ENCODE data around the gene SEC14L3. TPM values are rescaled to one million over a fixed set of nuclear protein-coding genes. Genes with fewer than 3 reads are reported as not detected.

Gene SEC14L3
- total RNA-seq, 1 experiment from 2014 or later = not detected

DNA sequence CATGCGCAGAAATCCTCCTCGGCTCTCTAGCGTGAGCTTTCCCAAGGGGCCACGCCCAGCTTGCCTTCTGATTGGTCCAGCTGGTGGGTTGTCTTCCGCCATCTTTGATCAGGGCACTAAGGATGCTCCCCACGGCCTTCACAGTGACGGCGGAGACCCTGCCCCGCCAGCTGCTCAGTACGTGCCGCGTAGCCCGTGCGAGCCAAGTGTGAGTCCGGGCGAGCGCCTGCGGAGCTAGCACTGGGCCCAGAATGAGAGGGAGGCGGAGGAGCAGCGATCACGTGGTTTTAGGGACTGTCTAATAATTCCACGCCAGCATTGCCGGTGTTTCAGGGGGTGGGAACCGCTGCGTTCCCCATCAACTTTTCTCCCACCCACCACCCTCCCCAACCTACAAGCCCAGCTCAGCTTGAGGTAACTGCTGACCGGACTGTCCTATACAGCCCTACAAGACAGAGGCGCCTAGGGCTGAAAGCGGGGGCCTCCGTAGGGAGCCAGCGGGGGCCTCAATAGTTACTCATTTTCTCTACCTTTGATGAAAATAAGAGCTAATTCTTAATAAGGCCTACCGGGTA, 47.8 kb downstream of the SEC14L3 start:
- ATAC-seq (peak; percentile 78), DNase-seq (ENCODE audit: low spot score) (peak; percentile 98)
- ChIA-PET POLR2A (interaction anchor here (0.6 to 3.2 kb wide), 11 partner anchors 11 to 337 kb away, joined by 3 to 35 read pairs (median 6); partner anchors contain the start of genes CCDC157, RNF215, SEC14L2 and SF3A1), CTCF (interaction anchor here (0.5 to 6.3 kb wide), 27 partner anchors 11 to 804 kb away, joined by 3 to 149 read pairs (median 4); partner anchors contain the start of genes CASTOR1, CCDC157, RNF215 and SEC14L2)
- Mint-ChIP-seq H3K9me3 (no peaks in the 10 kb centered on the region), H3K27me3 (ENCODE audit: low read depth) (no peaks in the 10 kb centered on the region; the same call in 1 of the 2 replicates), H3K4me1 (peaks cover 32% of the 10 kb centered on the region), H3K27ac (peak overlapping the region; percentile 99), H3K4me3 (peak overlapping the region; percentile 83), H3K36me3 (peaks cover 34% of the 10 kb centered on the region)
- TF ChIP-seq, protein P1, sequence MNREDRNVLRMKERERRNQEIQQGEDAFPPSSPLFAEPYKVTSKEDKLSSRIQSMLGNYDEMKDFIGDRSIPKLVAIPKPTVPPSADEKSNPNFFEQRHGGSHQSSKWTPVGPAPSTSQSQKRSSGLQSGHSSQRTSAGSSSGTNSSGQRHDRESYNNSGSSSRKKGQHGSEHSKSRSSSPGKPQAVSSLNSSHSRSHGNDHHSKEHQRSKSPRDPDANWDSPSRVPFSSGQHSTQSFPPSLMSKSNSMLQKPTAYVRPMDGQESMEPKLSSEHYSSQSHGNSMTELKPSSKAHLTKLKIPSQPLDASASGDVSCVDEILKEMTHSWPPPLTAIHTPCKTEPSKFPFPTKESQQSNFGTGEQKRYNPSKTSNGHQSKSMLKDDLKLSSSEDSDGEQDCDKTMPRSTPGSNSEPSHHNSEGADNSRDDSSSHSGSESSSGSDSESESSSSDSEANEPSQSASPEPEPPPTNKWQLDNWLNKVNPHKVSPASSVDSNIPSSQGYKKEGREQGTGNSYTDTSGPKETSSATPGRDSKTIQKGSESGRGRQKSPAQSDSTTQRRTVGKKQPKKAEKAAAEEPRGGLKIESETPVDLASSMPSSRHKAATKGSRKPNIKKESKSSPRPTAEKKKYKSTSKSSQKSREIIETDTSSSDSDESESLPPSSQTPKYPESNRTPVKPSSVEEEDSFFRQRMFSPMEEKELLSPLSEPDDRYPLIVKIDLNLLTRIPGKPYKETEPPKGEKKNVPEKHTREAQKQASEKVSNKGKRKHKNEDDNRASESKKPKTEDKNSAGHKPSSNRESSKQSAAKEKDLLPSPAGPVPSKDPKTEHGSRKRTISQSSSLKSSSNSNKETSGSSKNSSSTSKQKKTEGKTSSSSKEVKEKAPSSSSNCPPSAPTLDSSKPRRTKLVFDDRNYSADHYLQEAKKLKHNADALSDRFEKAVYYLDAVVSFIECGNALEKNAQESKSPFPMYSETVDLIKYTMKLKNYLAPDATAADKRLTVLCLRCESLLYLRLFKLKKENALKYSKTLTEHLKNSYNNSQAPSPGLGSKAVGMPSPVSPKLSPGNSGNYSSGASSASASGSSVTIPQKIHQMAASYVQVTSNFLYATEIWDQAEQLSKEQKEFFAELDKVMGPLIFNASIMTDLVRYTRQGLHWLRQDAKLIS (CRISPR knock-in tag; IDR thresholded peaks at IDR 0.05; ENCODE audit: borderline replicate concordance) = no peak
- TF ChIP-seq NR3C1 (CRISPR knock-in tag; conservative IDR thresholded peaks at IDR 0.05; ENCODE audit: low read depth) = no peak
- no peak for TF ChIP-seq ZNF138 (CRISPR knock-in tag; conservative IDR thresholded peaks at IDR 0.05)
- TF ChIP-seq KAT7 (CRISPR knock-in tag; IDR thresholded peaks at IDR 0.05; ENCODE audit: borderline replicate concordance) = no peak
- TF ChIP-seq, protein P2, sequence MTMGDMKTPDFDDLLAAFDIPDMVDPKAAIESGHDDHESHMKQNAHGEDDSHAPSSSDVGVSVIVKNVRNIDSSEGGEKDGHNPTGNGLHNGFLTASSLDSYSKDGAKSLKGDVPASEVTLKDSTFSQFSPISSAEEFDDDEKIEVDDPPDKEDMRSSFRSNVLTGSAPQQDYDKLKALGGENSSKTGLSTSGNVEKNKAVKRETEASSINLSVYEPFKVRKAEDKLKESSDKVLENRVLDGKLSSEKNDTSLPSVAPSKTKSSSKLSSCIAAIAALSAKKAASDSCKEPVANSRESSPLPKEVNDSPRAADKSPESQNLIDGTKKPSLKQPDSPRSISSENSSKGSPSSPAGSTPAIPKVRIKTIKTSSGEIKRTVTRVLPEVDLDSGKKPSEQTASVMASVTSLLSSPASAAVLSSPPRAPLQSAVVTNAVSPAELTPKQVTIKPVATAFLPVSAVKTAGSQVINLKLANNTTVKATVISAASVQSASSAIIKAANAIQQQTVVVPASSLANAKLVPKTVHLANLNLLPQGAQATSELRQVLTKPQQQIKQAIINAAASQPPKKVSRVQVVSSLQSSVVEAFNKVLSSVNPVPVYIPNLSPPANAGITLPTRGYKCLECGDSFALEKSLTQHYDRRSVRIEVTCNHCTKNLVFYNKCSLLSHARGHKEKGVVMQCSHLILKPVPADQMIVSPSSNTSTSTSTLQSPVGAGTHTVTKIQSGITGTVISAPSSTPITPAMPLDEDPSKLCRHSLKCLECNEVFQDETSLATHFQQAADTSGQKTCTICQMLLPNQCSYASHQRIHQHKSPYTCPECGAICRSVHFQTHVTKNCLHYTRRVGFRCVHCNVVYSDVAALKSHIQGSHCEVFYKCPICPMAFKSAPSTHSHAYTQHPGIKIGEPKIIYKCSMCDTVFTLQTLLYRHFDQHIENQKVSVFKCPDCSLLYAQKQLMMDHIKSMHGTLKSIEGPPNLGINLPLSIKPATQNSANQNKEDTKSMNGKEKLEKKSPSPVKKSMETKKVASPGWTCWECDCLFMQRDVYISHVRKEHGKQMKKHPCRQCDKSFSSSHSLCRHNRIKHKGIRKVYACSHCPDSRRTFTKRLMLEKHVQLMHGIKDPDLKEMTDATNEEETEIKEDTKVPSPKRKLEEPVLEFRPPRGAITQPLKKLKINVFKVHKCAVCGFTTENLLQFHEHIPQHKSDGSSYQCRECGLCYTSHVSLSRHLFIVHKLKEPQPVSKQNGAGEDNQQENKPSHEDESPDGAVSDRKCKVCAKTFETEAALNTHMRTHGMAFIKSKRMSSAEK (CRISPR knock-in tag; IDR thresholded peaks at IDR 0.05; ENCODE audit: borderline replicate concordance) = no peak
- TF ChIP-seq, protein P3, sequence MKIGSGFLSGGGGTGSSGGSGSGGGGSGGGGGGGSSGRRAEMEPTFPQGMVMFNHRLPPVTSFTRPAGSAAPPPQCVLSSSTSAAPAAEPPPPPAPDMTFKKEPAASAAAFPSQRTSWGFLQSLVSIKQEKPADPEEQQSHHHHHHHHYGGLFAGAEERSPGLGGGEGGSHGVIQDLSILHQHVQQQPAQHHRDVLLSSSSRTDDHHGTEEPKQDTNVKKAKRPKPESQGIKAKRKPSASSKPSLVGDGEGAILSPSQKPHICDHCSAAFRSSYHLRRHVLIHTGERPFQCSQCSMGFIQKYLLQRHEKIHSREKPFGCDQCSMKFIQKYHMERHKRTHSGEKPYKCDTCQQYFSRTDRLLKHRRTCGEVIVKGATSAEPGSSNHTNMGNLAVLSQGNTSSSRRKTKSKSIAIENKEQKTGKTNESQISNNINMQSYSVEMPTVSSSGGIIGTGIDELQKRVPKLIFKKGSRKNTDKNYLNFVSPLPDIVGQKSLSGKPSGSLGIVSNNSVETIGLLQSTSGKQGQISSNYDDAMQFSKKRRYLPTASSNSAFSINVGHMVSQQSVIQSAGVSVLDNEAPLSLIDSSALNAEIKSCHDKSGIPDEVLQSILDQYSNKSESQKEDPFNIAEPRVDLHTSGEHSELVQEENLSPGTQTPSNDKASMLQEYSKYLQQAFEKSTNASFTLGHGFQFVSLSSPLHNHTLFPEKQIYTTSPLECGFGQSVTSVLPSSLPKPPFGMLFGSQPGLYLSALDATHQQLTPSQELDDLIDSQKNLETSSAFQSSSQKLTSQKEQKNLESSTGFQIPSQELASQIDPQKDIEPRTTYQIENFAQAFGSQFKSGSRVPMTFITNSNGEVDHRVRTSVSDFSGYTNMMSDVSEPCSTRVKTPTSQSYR (CRISPR knock-in tag; IDR thresholded peaks at IDR 0.05) = no peak
- TF ChIP-seq JUN (CRISPR knock-in tag; IDR thresholded peaks at IDR 0.05) = no peak
- no peak for TF ChIP-seq PRRX2 (CRISPR knock-in tag; IDR thresholded peaks at IDR 0.05)
- no peak for TF ChIP-seq MXD4 (CRISPR knock-in tag; IDR thresholded peaks at IDR 0.05; ENCODE audit: borderline replicate concordance)
- TF ChIP-seq NFYB (CRISPR knock-in tag; conservative IDR thresholded peaks at IDR 0.05; ENCODE audit: low read depth) = peak; percentile 75
- no peak for TF ChIP-seq IRF2 (CRISPR knock-in tag; IDR thresholded peaks at IDR 0.05; ENCODE audit: borderline replicate concordance, low read depth)
- no peak for TF ChIP-seq NFE2L1 (CRISPR knock-in tag; IDR thresholded peaks at IDR 0.05)
- TF ChIP-seq ZNF671 (CRISPR knock-in tag; IDR thresholded peaks at IDR 0.05) = no peak
- peak; percentile 92 for TF ChIP-seq SP1 (CRISPR knock-in tag; conservative IDR thresholded peaks at IDR 0.05)
- TF ChIP-seq MYBL2 (CRISPR knock-in tag; IDR thresholded peaks at IDR 0.05) = no peak
- no peak for TF ChIP-seq CBFB (CRISPR knock-in tag; IDR thresholded peaks at IDR 0.05; ENCODE audit: low read depth)
- TF ChIP-seq, protein P4, sequence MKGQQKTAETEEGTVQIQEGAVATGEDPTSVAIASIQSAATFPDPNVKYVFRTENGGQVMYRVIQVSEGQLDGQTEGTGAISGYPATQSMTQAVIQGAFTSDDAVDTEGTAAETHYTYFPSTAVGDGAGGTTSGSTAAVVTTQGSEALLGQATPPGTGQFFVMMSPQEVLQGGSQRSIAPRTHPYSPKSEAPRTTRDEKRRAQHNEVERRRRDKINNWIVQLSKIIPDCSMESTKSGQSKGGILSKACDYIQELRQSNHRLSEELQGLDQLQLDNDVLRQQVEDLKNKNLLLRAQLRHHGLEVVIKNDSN (CRISPR knock-in tag; IDR thresholded peaks at IDR 0.05) = peak; percentile 95
- TF ChIP-seq, protein P5, sequence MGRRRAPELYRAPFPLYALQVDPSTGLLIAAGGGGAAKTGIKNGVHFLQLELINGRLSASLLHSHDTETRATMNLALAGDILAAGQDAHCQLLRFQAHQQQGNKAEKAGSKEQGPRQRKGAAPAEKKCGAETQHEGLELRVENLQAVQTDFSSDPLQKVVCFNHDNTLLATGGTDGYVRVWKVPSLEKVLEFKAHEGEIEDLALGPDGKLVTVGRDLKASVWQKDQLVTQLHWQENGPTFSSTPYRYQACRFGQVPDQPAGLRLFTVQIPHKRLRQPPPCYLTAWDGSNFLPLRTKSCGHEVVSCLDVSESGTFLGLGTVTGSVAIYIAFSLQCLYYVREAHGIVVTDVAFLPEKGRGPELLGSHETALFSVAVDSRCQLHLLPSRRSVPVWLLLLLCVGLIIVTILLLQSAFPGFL (CRISPR knock-in tag; IDR thresholded peaks at IDR 0.05; ENCODE audit: borderline replicate concordance) = no peak
- TF ChIP-seq ZNF121 (CRISPR knock-in tag; IDR thresholded peaks at IDR 0.05) = no peak
- TF ChIP-seq HMGA2 (CRISPR knock-in tag; IDR thresholded peaks at IDR 0.05) = no peak
- TF ChIP-seq TP53 (CRISPR knock-in tag; IDR thresholded peaks at IDR 0.05) = no peak
- TF ChIP-seq, protein P6, sequence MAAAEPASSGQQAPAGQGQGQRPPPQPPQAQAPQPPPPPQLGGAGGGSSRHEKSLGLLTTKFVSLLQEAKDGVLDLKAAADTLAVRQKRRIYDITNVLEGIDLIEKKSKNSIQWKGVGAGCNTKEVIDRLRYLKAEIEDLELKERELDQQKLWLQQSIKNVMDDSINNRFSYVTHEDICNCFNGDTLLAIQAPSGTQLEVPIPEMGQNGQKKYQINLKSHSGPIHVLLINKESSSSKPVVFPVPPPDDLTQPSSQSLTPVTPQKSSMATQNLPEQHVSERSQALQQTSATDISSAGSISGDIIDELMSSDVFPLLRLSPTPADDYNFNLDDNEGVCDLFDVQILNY (CRISPR knock-in tag; IDR thresholded peaks at IDR 0.05) = 0 out of 2 replicates have a peak, but pooled peaks have one; percentile 12
- no peak for TF ChIP-seq NR1H2 (CRISPR knock-in tag; IDR thresholded peaks at IDR 0.05)
- peak; percentile 69; the same call in 1 of the 2 replicates for TF ChIP-seq CREM (CRISPR knock-in tag; IDR thresholded peaks at IDR 0.05)

Data from WTC11 (cell line).